Thyroid gland (tissue), 4 donors: ENCODE data around the gene PTP4A1. TPM values are rescaled to one million over a fixed set of nuclear protein-coding genes. Genes with fewer than 3 reads are reported as not detected.

Experiments used
- DNase-seq, 2 donors: peaks; one replicate each; pipeline ENCODE4 v3.0.0-alpha.2; 2019
- H3K27ac ChIP-seq, 3 donors: fragments of 200-600 bp; sonication (generic); 1 replicate in 2 of 3; 2 replicates in 1 of 3; pipeline ENCODE4 v1.5.1; 2016 to 2019; ENCODE audit warnings: mild to moderate bottlenecking in 1 of 3, moderate library complexity in 1 of 3
- H3K27me3 ChIP-seq: fragments of 200-600 bp; sonication (generic); one replicate; pipeline ENCODE4 v1.5.1; 2019
- H3K36me3 ChIP-seq, 2 donors: fragments of 200-600 bp; sonication (generic); one replicate each; pipeline ENCODE4 v1.5.1; 2016 to 2019
- H3K4me1 ChIP-seq, 2 donors: fragments of 200-600 bp; sonication (generic); one replicate each; pipeline ENCODE4 v1.5.1; 2017 to 2019
- H3K4me3 ChIP-seq, 3 donors: fragments of 200-600 bp; sonication (generic); replicated peaks in 1 of 3; 1 replicate in 2 of 3; 2 replicates in 1 of 3; pipeline ENCODE4 v1.5.1; 2016; ENCODE audit warnings: mild to moderate bottlenecking in 1 of 3
- H3K9me3 ChIP-seq: fragments of 200-600 bp; sonication (generic); one replicate; pipeline ENCODE4 v1.5.1; 2017
- POLR2A ChIP-seq, 2 donors: fragments of 450-650 bp; IDR thresholded peaks; one replicate each; pipeline ENCODE4 v1.6.1; 2017; ENCODE audit warnings: antibody characterized with exemption in 2 of 2, mild to moderate bottlenecking in 2 of 2, moderate library complexity in 1 of 2
- WGBS, 2 donors: methylation state at CpG; one replicate each; pipeline ENCODE4 v1.1.5; 2017; 5-methylcytosine and 5-hydroxymethylcytosine counted together
- intact Hi-C: fragments of 100-400 bp; cut with DNase I; formaldehyde crosslinking; loops from one replicate; pipeline ENCODE4 v1.15.1; 2023
- total RNA-seq, 4 donors: library from RNA; depleted of rRNA; stranded (reverse); fragments of >200 nt; gene quantifications; one replicate each; pipeline ENCODE4 v1.2.3, GENCODE V29; 2016
- TF ChIP-seq, protein P1 (sequence below), 6 experiments: fragments of 200-600 bp in 3 of 6; fragments of 450-650 bp in 3 of 6; sonication (generic) in 3 of 6; IDR thresholded peaks; one replicate each; pipeline ENCODE4 v1.5.1; 2016 to 2019; ENCODE audit warnings: antibody characterized with exemption in 6 of 6, mild to moderate bottlenecking in 2 of 6, inconsistent platforms in 1 of 6, moderate library complexity in 1 of 6

Gene PTP4A1
- total RNA-seq, 4 donors from 2014 or later, result 28.3 to 56.8 (median 33.2) TPM

DNA sequence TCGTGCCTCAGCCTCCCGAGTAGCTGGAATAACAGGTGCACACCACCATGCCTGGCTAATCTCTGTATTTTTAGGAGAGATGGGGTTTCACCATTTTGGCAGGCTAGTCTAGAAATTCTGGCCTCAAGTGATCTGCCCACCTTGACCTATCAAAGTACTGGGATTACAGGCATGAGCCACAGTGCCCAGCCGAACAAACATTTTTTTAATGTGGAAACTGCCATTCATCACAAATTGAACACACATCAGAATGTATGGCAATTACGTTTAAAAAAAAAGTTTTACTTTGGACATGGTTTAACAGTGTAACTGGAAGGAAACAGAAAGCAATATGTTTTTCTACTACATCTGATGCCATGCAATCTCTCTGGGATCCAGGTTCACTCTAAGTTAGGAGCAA, 38.3 kb upstream of the PTP4A1 start:
- WGBS, 2 donors, result 91 to 94% methylated on average over 4 of the region's 4 CpGs
- no peak overlapping the region for H3K27ac ChIP-seq
- H3K36me3 ChIP-seq, result no peaks in the 10 kb centered on the region
- no peaks in the 10 kb centered on the region for H3K27me3 ChIP-seq
- no peak for DNase-seq
- H3K4me3 ChIP-seq, result no peak overlapping the region
- H3K4me1 ChIP-seq, result peaks cover 5 to 9% of the 10 kb centered on the region in 2 donors
- intact Hi-C loops, result no loop called here
- no peaks in the 10 kb centered on the region for H3K9me3 ChIP-seq
- TF ChIP-seq, protein P1, sequence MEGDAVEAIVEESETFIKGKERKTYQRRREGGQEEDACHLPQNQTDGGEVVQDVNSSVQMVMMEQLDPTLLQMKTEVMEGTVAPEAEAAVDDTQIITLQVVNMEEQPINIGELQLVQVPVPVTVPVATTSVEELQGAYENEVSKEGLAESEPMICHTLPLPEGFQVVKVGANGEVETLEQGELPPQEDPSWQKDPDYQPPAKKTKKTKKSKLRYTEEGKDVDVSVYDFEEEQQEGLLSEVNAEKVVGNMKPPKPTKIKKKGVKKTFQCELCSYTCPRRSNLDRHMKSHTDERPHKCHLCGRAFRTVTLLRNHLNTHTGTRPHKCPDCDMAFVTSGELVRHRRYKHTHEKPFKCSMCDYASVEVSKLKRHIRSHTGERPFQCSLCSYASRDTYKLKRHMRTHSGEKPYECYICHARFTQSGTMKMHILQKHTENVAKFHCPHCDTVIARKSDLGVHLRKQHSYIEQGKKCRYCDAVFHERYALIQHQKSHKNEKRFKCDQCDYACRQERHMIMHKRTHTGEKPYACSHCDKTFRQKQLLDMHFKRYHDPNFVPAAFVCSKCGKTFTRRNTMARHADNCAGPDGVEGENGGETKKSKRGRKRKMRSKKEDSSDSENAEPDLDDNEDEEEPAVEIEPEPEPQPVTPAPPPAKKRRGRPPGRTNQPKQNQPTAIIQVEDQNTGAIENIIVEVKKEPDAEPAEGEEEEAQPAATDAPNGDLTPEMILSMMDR (IDR thresholded peaks at IDR 0.05), result no peak
- TF ChIP-seq POLR2A (IDR thresholded peaks at IDR 0.05), result no peak

DNA sequence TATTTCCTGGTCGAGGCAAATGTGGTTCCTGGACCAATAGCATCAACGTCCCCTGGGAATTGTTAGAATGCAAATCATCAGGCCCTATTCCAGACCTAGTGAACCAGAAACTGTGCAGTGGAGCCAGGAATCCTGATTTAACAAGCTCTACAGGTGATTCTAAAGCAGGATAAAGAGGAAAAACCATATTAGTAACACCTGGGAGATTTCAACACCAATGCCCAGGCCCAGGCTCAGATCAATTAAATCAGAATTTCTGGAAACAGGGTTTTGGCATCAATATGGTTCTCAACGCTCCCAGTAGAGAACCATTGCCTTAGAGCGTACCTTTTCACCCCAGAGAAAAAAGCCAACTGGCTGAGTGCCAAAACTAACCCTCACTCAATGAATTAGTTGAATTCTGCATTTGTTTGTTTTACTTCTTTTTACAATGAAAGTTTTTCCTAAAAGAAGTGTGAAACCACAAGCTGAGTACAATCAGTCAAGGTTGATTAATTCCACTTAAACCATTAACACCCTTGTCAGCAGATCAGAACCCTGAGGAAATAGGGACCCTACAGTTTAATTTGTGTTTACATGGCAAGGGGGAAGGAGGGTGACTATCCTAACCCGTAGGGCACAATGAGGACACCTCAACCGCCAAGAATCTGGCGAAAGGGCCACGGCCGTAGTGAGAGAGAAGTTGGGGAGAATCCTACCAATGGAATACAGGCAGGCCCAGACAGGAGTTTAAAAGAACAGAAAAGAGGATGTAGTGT, 34.9 kb upstream of the PTP4A1 start:
- Histone ChIP-seq H3K4me3 (no peak overlapping the region), H3K27me3 (no peaks in the 10 kb centered on the region), H3K36me3 (no peaks in the 10 kb centered on the region), H3K27ac (no peak overlapping the region), H3K9me3 (no peaks in the 10 kb centered on the region), H3K4me1 (peaks cover 5% of the 10 kb centered on the region in 2 donors)
- 45 to 47% methylated on average over 9 of the region's 9 CpGs for WGBS, 2 donors
- peak; percentile 23 to 30 for DNase-seq
- intact Hi-C loops, result no loop called here
- TF ChIP-seq, protein P1 (IDR thresholded peaks at IDR 0.05), result no peak
- TF ChIP-seq POLR2A (IDR thresholded peaks at IDR 0.05), result no peak

DNA sequence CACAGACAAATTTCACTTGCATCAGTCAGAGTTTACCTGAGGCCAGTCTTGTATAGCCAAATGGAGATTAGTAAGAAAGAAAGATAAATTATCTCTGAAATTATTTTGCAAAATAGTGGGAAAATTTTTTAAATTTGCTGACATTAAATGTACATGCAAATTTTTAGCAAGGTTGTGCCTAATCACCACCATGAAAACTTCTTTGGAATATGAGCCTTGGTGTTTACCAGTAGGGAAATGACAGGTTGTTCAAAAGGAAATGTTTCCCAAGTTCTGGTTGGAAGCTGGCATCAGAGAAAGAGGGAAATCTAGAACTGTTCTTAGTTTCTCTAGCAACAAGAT, 34.4 kb upstream of the PTP4A1 start:
- Histone ChIP-seq H3K27me3 (no peaks in the 10 kb centered on the region), H3K4me1 (peaks cover 5% of the 10 kb centered on the region in 2 donors), H3K9me3 (no peaks in the 10 kb centered on the region), H3K27ac (no peak overlapping the region), H3K4me3 (no peak overlapping the region), H3K36me3 (no peaks in the 10 kb centered on the region)
- intact Hi-C loops, result no loop called here
- TF ChIP-seq, protein P1 (IDR thresholded peaks at IDR 0.05), result no peak
- TF ChIP-seq POLR2A (IDR thresholded peaks at IDR 0.05), result no peak
- no peak for DNase-seq

DNA sequence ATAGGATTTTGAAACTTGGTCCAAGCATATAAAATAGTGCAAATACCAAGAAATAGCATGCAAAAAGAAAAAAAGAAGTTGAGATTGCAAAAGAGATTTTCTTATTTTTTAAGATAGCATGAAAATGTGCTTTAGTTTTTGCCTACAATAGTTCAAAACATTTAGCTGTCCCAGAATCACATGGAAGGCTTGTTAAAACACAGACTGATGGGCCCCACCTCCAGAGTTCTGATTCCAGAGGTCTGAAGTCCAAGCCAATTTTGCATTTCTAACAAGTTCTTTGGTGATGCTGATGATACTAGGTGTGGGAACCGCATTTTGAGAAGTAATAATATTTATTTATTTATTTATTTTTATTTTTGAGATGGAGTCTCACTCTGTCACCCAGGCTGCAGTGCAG, 33.7 kb upstream of the PTP4A1 start:
- 86 to 88% methylated on average over 1 of the region's 1 CpG for WGBS, 2 donors
- H3K27ac ChIP-seq, result no peak overlapping the region
- TF ChIP-seq, protein P1 (IDR thresholded peaks at IDR 0.05), result no peak
- no peak for TF ChIP-seq POLR2A (IDR thresholded peaks at IDR 0.05)
- no peaks in the 10 kb centered on the region for H3K9me3 ChIP-seq
- intact Hi-C loops, result no loop called here
- H3K36me3 ChIP-seq, result no peaks in the 10 kb centered on the region
- no peak for DNase-seq
- H3K4me1 ChIP-seq, result peaks cover 5% of the 10 kb centered on the region in 2 donors
- no peaks in the 10 kb centered on the region for H3K27me3 ChIP-seq
- no peak overlapping the region for H3K4me3 ChIP-seq

DNA sequence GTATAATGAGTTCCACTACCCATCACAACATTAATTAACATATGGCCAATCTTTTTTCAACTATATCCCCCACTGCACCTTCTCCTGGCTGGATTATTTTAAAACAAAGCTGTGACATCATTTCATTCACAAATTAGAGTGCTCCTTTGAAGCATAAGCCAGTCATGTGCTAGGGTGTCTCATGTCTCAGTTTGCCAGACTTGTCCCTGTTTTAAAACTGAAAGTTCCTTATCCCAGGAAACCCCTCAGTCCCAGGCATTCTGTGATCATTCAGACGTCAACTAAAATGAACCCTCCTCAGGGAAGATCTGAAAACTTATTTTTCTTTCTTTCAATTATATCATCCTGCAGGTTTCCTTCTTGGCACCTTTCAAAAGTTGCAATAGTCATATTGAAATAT, 29.3 kb upstream of the PTP4A1 start:
- intact Hi-C loops, result no loop called here
- no peaks in the 10 kb centered on the region for H3K4me1 ChIP-seq
- no peaks in the 10 kb centered on the region for H3K36me3 ChIP-seq
- no peak overlapping the region for H3K4me3 ChIP-seq
- no peak for DNase-seq
- H3K27me3 ChIP-seq, result no peaks in the 10 kb centered on the region
- no peaks in the 10 kb centered on the region for H3K9me3 ChIP-seq
- no peak overlapping the region for H3K27ac ChIP-seq
- 79 to 86% methylated on average over 1 of the region's 1 CpG for WGBS, 2 donors
- TF ChIP-seq POLR2A (IDR thresholded peaks at IDR 0.05), result no peak
- TF ChIP-seq, protein P1 (IDR thresholded peaks at IDR 0.05), result no peak
